Duodenal mucosa (tissue), 2 donors: ENCODE measurements around the gene LENG9.

Experiments used
- H3K27ac ChIP-seq: one replicate; pipeline ENCODE4 v1.7.0; 2013; ENCODE audit warnings: low read depth, low read length
- H3K27me3 ChIP-seq, 2 donors: one replicate each; pipeline ENCODE4 v1.7.0; 2013; ENCODE audit warnings: low read length in 2 of 2, control low read depth in 1 of 2; ENCODE audit not compliant: insufficient read depth in 2 of 2, control insufficient read depth in 1 of 2
- H3K36me3 ChIP-seq, 2 donors: one replicate each; pipeline ENCODE4 v1.7.0; 2013; ENCODE audit warnings: low read length in 2 of 2, control low read depth in 1 of 2; ENCODE audit not compliant: insufficient read depth in 2 of 2, control insufficient read depth in 1 of 2
- H3K4me1 ChIP-seq, 2 donors: one replicate each; pipeline ENCODE4 v1.7.0; 2013; ENCODE audit warnings: low read length in 2 of 2, control low read depth in 1 of 2; ENCODE audit not compliant: insufficient read depth in 2 of 2, control insufficient read depth in 1 of 2
- H3K4me3 ChIP-seq, 2 donors: one replicate each; pipeline ENCODE4 v1.7.0; 2013; ENCODE audit warnings: low read length in 2 of 2, low read depth in 1 of 2
- H3K9ac ChIP-seq, 2 donors: one replicate each; pipeline ENCODE4 v1.7.0; 2013; ENCODE audit warnings: low read length in 2 of 2, low read depth in 1 of 2
- H3K9me3 ChIP-seq, 2 donors: one replicate each; pipeline ENCODE4 v1.7.0; 2013; ENCODE audit warnings: low read length in 2 of 2, control low read depth in 1 of 2; ENCODE audit not compliant: control insufficient read depth in 1 of 2

LENG9 gene

DNA sequence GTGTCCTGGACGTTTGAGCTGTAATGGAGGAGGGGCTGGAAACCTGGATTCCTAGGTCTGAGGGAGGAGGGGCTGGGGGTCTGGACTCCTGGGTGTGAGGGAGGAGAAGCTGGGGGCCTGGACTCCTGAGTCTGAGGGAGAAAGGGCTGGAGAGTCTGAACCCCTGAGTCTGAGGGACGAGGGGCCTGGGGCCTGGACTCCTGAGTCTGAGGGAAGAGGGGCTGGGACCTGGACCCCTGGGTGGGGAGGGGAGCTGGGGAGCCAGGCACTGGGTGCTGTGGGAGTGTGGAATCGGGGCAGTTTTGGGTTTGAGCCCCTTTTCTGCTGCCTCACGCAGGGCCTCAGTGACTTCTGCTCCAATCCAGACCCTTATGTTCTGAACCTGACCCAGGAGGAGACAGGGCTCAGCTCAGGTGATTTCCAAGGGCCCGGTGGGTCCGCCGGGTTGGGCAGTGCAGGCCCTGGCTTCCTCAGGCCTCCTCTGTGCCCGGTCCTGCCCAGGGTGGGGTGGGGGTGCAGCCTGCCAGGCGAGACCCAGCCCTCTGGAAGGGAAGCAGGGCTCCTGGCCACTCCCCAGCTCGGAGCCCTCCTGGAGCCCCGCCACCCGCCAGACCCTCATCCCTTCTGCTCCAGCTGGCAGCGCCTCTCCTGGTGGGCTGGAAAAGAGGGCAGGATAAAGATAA is 33.9 kb downstream of the LENG9 start:
- H3K27ac ChIP-seq = no peak overlapping the region
- H3K9ac ChIP-seq = no peak overlapping the region
- H3K27me3 ChIP-seq = peaks cover 22 to 30% of the 10 kb centered on the region in 2 donors
- peaks cover 9 to 11% of the 10 kb centered on the region in 2 donors for H3K4me1 ChIP-seq
- no peaks in the 10 kb centered on the region for H3K9me3 ChIP-seq
- no peak overlapping the region for H3K4me3 ChIP-seq
- no peaks in the 10 kb centered on the region for H3K36me3 ChIP-seq

DNA sequence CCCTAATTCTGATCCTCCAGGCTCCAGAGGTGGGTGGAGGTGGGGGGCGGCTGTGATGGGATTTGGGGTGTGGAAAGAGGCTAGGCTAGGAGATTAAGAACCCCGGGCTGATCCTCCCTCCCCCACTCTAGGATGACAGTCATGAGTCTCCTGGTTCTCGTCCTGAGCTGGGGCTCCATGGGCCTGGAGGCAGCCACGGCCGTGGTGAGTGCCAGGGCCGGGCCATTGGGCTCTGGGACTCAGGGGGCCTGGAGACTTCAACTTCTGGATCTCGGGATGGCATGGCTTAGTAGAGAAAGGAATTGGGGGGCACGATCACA is 34.4 kb downstream of the LENG9 start:
- H3K27me3 ChIP-seq = peaks cover 22 to 26% of the 10 kb centered on the region in 2 donors
- no peaks in the 10 kb centered on the region for H3K36me3 ChIP-seq
- H3K4me3 ChIP-seq = no peak overlapping the region
- peaks cover 3 to 7% of the 10 kb centered on the region in 2 donors for H3K4me1 ChIP-seq
- no peaks in the 10 kb centered on the region for H3K9me3 ChIP-seq
- no peak overlapping the region for H3K27ac ChIP-seq
- no peak overlapping the region for H3K9ac ChIP-seq

DNA sequence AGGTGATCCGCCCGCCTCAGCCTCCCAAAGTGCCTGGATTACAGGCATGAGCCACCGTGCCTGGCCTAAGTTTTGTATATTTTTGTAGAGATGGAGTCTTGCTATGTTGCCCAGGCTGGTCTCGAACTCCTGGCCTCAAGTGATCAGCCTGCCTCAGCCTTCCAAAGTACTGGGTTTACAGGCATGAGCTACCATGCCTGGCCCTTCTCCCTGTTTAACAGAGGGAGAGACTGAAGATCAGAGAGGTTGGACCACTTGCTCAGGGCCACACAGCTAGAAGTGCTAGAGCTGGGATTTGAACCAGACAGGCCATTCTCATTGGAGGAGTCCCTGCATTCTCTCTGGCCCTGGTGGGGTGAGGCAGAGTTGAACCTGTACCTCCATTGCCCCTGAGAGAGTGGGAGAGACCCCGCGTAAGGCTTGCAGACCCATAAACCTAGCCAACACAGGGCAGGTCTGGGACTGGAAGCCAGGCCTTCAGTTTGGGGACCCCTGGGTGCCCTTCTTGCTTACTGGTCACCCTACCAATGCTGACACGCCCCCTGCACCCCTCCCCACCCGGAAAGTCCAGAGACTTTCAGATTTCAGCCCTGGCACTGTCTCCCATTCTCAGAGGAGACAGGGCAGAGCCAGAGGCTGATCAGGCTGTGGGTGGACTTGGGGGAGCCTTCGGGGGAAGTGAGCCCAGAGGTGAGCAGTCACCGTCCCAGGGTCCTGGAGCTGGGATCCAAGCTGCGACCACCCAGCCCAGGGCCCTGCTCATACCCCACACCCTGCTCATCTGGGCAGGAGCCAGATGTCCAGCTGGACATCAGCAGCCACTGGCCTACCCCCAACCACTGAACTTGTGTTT is 35.0 kb downstream of the LENG9 start:
- Histone ChIP-seq H3K27me3 (peaks cover 17 to 21% of the 10 kb centered on the region in 2 donors), H3K4me3 (no peak overlapping the region), H3K36me3 (no peaks in the 10 kb centered on the region), H3K27ac (no peak overlapping the region), H3K9me3 (no peaks in the 10 kb centered on the region), H3K4me1 (peaks cover 3 to 7% of the 10 kb centered on the region in 2 donors), H3K9ac (no peak overlapping the region)

DNA sequence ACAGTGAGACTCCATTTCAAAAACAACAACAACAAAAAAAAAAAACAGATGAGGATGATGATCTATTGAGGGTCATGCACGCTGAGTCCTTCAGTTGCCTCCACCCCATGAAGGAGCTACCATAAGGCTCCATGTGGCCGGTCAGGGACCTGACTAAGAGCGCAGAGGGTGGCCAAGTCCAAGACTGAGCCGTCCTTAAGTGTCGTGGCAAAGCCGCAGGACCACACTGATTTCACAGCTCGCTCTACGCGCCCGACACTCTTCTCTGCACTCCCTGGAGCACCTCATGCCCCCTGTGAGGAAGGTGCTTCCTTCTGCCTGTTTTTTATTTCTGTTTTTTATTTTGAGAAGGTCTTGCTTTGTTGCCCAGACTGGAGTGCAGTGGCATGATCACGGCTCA is 36.0 kb downstream of the LENG9 start:
- Histone ChIP-seq H3K27ac (no peak overlapping the region), H3K9me3 (no peaks in the 10 kb centered on the region), H3K9ac (no peak overlapping the region), H3K27me3 (peaks cover 17 to 21% of the 10 kb centered on the region in 2 donors), H3K4me1 (peaks cover 3 to 7% of the 10 kb centered on the region in 2 donors), H3K4me3 (no peak overlapping the region), H3K36me3 (no peaks in the 10 kb centered on the region)

DNA sequence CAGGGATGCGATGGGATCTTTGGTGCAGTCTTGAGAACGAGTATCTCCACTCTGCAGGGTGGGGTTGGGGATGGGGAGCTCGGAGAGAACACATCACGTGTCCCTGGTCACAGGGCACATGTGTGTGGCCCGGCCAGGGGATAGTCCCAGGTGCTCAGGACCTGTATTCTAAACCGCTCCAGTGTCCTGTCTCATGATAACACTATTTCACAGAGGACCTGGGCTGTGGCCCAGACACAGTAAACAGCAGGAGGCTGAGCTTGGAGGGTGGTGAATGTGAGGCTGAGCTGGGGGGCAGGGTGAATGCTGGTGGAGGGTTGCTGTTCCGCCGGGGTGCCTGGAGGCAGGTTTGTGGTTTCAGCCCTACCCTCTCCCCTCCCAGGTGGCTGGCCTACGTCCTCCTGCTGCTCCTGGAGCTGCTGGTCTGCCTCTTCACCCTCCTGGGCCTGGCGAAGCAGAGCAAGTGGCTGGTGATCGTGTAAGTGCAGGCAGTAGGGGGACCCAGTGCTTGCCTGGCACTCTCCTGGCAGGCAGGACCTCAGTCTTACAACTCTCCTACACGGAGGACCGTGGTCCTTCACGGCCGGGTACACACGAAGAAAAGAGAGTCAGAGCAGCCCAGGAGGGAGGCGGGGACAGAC is 37.2 kb downstream of the LENG9 start:
- H3K9me3 ChIP-seq = no peaks in the 10 kb centered on the region

DNA sequence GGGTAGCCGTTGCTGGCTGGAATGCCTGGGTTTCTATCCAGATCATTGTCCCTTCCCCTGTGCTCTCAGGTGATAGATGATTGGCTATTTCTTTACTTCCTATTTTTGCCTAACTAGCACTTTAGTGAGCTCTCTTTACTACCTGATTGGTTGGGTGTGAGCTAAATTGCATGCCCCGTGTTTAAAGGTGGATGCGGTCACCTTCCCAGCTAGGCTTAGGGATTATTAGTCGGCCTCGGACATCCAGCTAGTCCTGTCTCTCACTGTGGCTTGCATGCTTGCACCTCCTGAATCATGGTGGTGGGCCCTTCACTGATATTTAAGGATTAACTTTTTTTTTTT is 38.2 kb downstream of the LENG9 start:
- no peak overlapping the region for H3K27ac ChIP-seq
- H3K27me3 ChIP-seq = peaks cover 15 to 21% of the 10 kb centered on the region in 2 donors
- H3K36me3 ChIP-seq = no peaks in the 10 kb centered on the region
- H3K9ac ChIP-seq = no peak overlapping the region
- no peak overlapping the region for H3K4me3 ChIP-seq
- no peaks in the 10 kb centered on the region for H3K9me3 ChIP-seq
- H3K4me1 ChIP-seq = peaks cover 0 to 6% of the 10 kb centered on the region in 2 donors

More for the DNA sequence above, 37.2 kb downstream of the LENG9 start:
- Histone ChIP-seq H3K36me3 (no peaks in the 10 kb centered on the region), H3K4me1 (peaks cover 3 to 7% of the 10 kb centered on the region in 2 donors), H3K27ac (no peak overlapping the region), H3K4me3 (no peak overlapping the region), H3K9ac (no peak overlapping the region), H3K27me3 (peaks cover 17 to 21% of the 10 kb centered on the region in 2 donors)

DNA sequence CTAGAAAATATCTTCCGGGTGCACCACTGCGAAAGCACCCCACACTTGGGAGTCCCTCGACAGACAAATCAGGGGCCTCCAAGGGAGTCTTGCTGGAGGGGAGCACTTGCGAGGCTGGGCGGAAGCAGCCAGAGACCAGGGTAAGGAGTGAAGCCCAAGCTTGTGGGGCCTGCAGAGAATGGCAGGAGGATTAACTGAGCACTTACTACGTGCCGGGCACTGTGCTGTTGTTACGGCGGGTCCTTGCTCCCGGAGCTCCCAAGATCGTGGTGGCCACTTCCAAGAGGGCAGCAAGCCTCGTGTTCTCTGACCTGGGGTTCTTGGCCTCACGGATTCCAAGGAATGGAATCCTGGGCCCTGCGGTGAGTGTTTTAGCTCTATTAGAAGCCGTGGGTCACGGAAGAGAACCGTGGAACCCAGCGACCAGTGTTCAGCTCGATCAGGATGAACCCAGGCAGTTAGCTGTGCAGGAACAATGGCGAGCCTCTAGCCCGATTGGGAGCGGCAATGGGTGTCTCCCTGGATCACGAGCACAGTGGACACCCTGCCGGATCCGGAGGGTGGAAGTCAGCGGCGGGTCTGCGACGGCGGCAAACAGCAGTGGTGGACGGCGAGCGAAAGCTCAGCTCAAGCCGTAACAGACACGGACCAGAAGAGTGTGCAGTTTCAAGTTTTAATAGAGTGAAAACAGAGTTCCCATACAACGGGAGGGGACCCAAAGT is 38.8 kb downstream of the LENG9 start:
- Histone ChIP-seq H3K27ac (no peak overlapping the region), H3K9me3 (no peaks in the 10 kb centered on the region), H3K36me3 (no peaks in the 10 kb centered on the region), H3K9ac (no peak overlapping the region), H3K4me3 (no peak overlapping the region), H3K27me3 (peaks cover 10 to 18% of the 10 kb centered on the region in 2 donors), H3K4me1 (peaks cover 0 to under 1% of the 10 kb centered on the region in 2 donors)

DNA sequence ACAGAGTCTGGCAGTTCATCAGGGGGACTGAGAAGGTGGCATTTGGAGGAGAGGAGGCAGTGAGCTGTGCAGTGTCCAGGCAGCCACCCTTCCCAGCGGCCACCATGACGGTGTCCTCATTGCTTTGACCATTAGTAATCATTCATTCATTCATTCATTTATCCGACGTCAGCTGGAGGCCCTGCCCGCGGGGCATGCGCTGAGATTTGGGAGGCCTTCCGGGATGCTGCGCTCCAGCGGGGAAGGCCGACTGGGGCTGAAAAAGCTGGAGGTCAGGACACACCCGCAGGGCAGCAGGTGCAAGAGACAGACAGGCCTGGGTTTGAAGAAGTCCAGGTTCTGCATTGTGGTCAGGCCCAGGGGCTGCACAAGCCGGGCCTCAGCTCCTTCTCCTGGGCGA is 39.4 kb downstream of the LENG9 start:
- no peaks in the 10 kb centered on the region for H3K36me3 ChIP-seq
- H3K9me3 ChIP-seq = no peaks in the 10 kb centered on the region
- H3K9ac ChIP-seq = no peak overlapping the region
- peaks cover 10 to 21% of the 10 kb centered on the region in 2 donors for H3K27me3 ChIP-seq
- no peaks in the 10 kb centered on the region for H3K4me1 ChIP-seq
- no peak overlapping the region for H3K4me3 ChIP-seq
- H3K27ac ChIP-seq = no peak overlapping the region

- Histone ChIP-seq H3K36me3 (no peaks in the 10 kb centered on the region), H3K4me1 (peaks cover 3 to 8% of the 10 kb centered on the region in 2 donors), H3K9ac (no peak overlapping the region), H3K9me3 (no peaks in the 10 kb centered on the region), H3K4me3 (no peak overlapping the region), H3K27me3 (peaks cover 16 to 22% of the 10 kb centered on the region in 2 donors), H3K27ac (no peak overlapping the region)
Measured at GRCh38 chr19:54422136-54422535, 41.4 kb downstream of the LENG9 start.
